ENCODE measurements around the gene XDH. TPM values are rescaled to one million over a fixed set of nuclear protein-coding genes. Genes with fewer than 3 reads are reported as not detected.

XDH gene
- total RNA-seq, 1 donor from 2014 or later = 0.05 TPM

- DNase-seq = no peak
- TF ChIP-seq CTCF (IDR thresholded peaks at IDR 0.05; ENCODE audit: borderline replicate concordance) = no peak
- H3K27me3 ChIP-seq (ENCODE audit: low read depth) = no peaks in the 10 kb centered on the region
- no peaks in the 10 kb centered on the region for H3K4me1 ChIP-seq
- no peak overlapping the region for H3K4me3 ChIP-seq
- no peaks in the 10 kb centered on the region for H3K36me3 ChIP-seq
- intact Hi-C loops (cut with micrococcal nuclease) = no loop called here
- no peak overlapping the region for H3K27ac ChIP-seq (replicated peaks)
- no peaks in the 10 kb centered on the region for H3K9me3 ChIP-seq (replicated peaks)
Measured at GRCh38 chr2:31428001-31428418, 13.5 kb upstream of the XDH start.

- H3K36me3 ChIP-seq = no peaks in the 10 kb centered on the region
- TF ChIP-seq CTCF (IDR thresholded peaks at IDR 0.05; ENCODE audit: borderline replicate concordance) = no peak
- no peak for DNase-seq
- H3K27me3 ChIP-seq (ENCODE audit: low read depth) = no peaks in the 10 kb centered on the region
- no peak overlapping the region for H3K4me3 ChIP-seq
- H3K4me1 ChIP-seq = no peaks in the 10 kb centered on the region
- H3K27ac ChIP-seq (replicated peaks) = no peak overlapping the region
- H3K9me3 ChIP-seq (replicated peaks) = peaks cover 2% of the 10 kb centered on the region
- intact Hi-C loops (cut with micrococcal nuclease) = no loop called here
Measured at GRCh38 chr2:31426096-31426495, 11.6 kb upstream of the XDH start.

GRCh38 chr2:31421634-31422033 lies 7.1 kb upstream of the XDH start:
- Histone ChIP-seq H3K27ac (replicated peaks) (no peak overlapping the region), H3K9me3 (replicated peaks) (peaks cover 36% of the 10 kb centered on the region), H3K36me3 (no peaks in the 10 kb centered on the region), H3K4me3 (no peak overlapping the region), H3K4me1 (no peaks in the 10 kb centered on the region), H3K27me3 (ENCODE audit: low read depth) (no peaks in the 10 kb centered on the region)
- intact Hi-C loops (cut with micrococcal nuclease) = no loop called here
- no peak for DNase-seq
- TF ChIP-seq CTCF (IDR thresholded peaks at IDR 0.05; ENCODE audit: borderline replicate concordance) = no peak

GRCh38 chr2:31420936-31421335 lies 6.4 kb upstream of the XDH start:
- Histone ChIP-seq H3K4me1 (no peaks in the 10 kb centered on the region), H3K4me3 (no peak overlapping the region), H3K9me3 (replicated peaks) (peaks cover 36% of the 10 kb centered on the region), H3K27me3 (ENCODE audit: low read depth) (no peaks in the 10 kb centered on the region), H3K36me3 (no peaks in the 10 kb centered on the region), H3K27ac (replicated peaks) (no peak overlapping the region)
- no peak for DNase-seq
- TF ChIP-seq CTCF (IDR thresholded peaks at IDR 0.05; ENCODE audit: borderline replicate concordance) = no peak
- intact Hi-C loops (cut with micrococcal nuclease) = no loop called here

GRCh38 chr2:31419386-31419785 lies 4.8 kb upstream of the XDH start:
- no peak for TF ChIP-seq CTCF (IDR thresholded peaks at IDR 0.05; ENCODE audit: borderline replicate concordance)
- intact Hi-C loops (cut with micrococcal nuclease) = no loop called here
- no peaks in the 10 kb centered on the region for H3K36me3 ChIP-seq
- no peaks in the 10 kb centered on the region for H3K27me3 ChIP-seq (ENCODE audit: low read depth)
- DNase-seq = no peak
- no peak overlapping the region for H3K27ac ChIP-seq (replicated peaks)
- H3K9me3 ChIP-seq (replicated peaks) = peaks cover 36% of the 10 kb centered on the region
- H3K4me1 ChIP-seq = peaks cover 2% of the 10 kb centered on the region
- H3K4me3 ChIP-seq = no peak overlapping the region

GRCh38 chr2:31415421-31415820 lies 879 bp upstream of the XDH start:
- peaks cover 4% of the 10 kb centered on the region for H3K4me1 ChIP-seq
- H3K9me3 ChIP-seq (replicated peaks) = peaks cover 27% of the 10 kb centered on the region
- no peak for TF ChIP-seq CTCF (IDR thresholded peaks at IDR 0.05; ENCODE audit: borderline replicate concordance)
- intact Hi-C loops (cut with micrococcal nuclease) = no loop called here
- DNase-seq = no peak
- no peak overlapping the region for H3K27ac ChIP-seq (replicated peaks)
- H3K36me3 ChIP-seq = no peaks in the 10 kb centered on the region
- H3K4me3 ChIP-seq = no peak overlapping the region
- no peaks in the 10 kb centered on the region for H3K27me3 ChIP-seq (ENCODE audit: low read depth)
